ENCODE measurements around the gene LARP1B.

DNA sequence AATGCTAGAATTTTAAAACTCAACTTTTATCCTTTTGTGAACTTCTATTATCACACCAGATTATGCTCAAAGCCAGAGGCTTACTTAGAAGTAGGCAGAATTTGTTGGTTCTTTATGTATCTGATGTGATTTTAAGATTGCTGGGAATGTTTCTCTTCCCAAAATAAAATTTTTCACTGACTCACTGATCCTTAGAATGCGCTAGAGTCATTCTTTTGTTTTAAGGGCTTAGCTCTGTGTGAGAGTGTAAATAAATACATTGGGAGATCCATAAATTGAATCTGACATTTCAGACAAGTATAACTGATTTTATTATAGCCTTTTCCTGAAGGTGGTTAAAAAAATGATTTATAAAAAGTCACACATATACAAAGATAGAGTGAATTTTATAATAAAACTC is 101.3 kb downstream of the LARP1B start:
- TF ChIP-seq DIDO1 (tag; IDR thresholded peaks at IDR 0.05; ENCODE audit: low read depth): no peak
- TF ChIP-seq ZBTB17 (CRISPR knock-in tag; IDR thresholded peaks at IDR 0.05): no peak
- no peak for TF ChIP-seq NRF1 (conservative IDR thresholded peaks at IDR 0.05 in 1 of 2, IDR thresholded peaks at IDR 0.05 in 1 of 2)
- no peak for TF ChIP-seq ZNF324 (CRISPR knock-in tag; IDR thresholded peaks at IDR 0.05)
- TF ChIP-seq ZC3H11A (IDR thresholded peaks at IDR 0.05; ENCODE audit: low read depth, low read length): no peak
- TF ChIP-seq NR3C1 (CRISPR knock-in tag; IDR thresholded peaks at IDR 0.05): no peak
- TF ChIP-seq, protein P1, sequence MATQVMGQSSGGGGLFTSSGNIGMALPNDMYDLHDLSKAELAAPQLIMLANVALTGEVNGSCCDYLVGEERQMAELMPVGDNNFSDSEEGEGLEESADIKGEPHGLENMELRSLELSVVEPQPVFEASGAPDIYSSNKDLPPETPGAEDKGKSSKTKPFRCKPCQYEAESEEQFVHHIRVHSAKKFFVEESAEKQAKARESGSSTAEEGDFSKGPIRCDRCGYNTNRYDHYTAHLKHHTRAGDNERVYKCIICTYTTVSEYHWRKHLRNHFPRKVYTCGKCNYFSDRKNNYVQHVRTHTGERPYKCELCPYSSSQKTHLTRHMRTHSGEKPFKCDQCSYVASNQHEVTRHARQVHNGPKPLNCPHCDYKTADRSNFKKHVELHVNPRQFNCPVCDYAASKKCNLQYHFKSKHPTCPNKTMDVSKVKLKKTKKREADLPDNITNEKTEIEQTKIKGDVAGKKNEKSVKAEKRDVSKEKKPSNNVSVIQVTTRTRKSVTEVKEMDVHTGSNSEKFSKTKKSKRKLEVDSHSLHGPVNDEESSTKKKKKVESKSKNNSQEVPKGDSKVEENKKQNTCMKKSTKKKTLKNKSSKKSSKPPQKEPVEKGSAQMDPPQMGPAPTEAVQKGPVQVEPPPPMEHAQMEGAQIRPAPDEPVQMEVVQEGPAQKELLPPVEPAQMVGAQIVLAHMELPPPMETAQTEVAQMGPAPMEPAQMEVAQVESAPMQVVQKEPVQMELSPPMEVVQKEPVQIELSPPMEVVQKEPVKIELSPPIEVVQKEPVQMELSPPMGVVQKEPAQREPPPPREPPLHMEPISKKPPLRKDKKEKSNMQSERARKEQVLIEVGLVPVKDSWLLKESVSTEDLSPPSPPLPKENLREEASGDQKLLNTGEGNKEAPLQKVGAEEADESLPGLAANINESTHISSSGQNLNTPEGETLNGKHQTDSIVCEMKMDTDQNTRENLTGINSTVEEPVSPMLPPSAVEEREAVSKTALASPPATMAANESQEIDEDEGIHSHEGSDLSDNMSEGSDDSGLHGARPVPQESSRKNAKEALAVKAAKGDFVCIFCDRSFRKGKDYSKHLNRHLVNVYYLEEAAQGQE (IDR thresholded peaks at IDR 0.05; ENCODE audit: borderline replicate concordance): no peak
- TF ChIP-seq, protein P1 (CRISPR knock-in tag; IDR thresholded peaks at IDR 0.05; ENCODE audit: low read depth): no peak
- TF ChIP-seq HNRNPL (IDR thresholded peaks at IDR 0.05; ENCODE audit: low read depth, low read length): no peak
- no peak for TF ChIP-seq MEF2D (tag; conservative IDR thresholded peaks at IDR 0.05; ENCODE audit: low read depth)
- TF ChIP-seq, protein P2, sequence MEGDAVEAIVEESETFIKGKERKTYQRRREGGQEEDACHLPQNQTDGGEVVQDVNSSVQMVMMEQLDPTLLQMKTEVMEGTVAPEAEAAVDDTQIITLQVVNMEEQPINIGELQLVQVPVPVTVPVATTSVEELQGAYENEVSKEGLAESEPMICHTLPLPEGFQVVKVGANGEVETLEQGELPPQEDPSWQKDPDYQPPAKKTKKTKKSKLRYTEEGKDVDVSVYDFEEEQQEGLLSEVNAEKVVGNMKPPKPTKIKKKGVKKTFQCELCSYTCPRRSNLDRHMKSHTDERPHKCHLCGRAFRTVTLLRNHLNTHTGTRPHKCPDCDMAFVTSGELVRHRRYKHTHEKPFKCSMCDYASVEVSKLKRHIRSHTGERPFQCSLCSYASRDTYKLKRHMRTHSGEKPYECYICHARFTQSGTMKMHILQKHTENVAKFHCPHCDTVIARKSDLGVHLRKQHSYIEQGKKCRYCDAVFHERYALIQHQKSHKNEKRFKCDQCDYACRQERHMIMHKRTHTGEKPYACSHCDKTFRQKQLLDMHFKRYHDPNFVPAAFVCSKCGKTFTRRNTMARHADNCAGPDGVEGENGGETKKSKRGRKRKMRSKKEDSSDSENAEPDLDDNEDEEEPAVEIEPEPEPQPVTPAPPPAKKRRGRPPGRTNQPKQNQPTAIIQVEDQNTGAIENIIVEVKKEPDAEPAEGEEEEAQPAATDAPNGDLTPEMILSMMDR (IDR thresholded peaks at IDR 0.05 in 2 of 3, conservative IDR thresholded peaks at IDR 0.05 in 1 of 3; ENCODE audit: insufficient read depth in 2 of 3, low read depth in 1 of 3, low read length in 3 of 3): no peak
- no peak for TF ChIP-seq YY1 (IDR thresholded peaks at IDR 0.05; ENCODE audit: borderline replicate concordance in 1 of 3, control insufficient read depth in 1 of 3, extremely low read depth in 1 of 3, insufficient read depth in 3 of 3, insufficient read length in 1 of 3, insufficient replicate concordance in 2 of 3, low read depth in 1 of 3, low read length in 2 of 3)
